Heart right ventricle (tissue), 16 donors: ENCODE data around the gene LY6G5B. TPM values are rescaled to one million over a fixed set of nuclear protein-coding genes. Genes with fewer than 3 reads are reported as not detected.

Source experiments
- ATAC-seq, 8 donors: fragments of 200-7000 bp; cut with Tn5 transposase; one replicate each; pipeline ENCODE4 v1.9.1; 2020; ENCODE audit warnings: mild to moderate bottlenecking in 8 of 8, moderate library complexity in 8 of 8, moderate number of reproducible peaks in 1 of 8
- DNase-seq, 2 donors: peaks; one replicate each; pipeline ENCODE4 v3.0.0-alpha.2; 2020
- H3K27ac ChIP-seq, 10 donors: fragments of 200-600 bp; sonication (generic) in 2 of 10; one replicate each; pipeline versions ENCODE4 v1.5.0 to v1.8.0; 2020 to 2022; ENCODE audit warnings: mild to moderate bottlenecking in 3 of 10
- H3K27me3 ChIP-seq, 7 donors: fragments of 200-600 bp; one replicate each; pipeline ENCODE4 v1.8.0; 2021 to 2022; ENCODE audit warnings: mild to moderate bottlenecking in 2 of 7
- H3K36me3 ChIP-seq, 9 donors: fragments of 200-600 bp; sonication (generic) in 1 of 9; one replicate each; pipeline versions ENCODE4 v1.5.0 to v1.8.0; 2020 to 2022; ENCODE audit warnings: mild to moderate bottlenecking in 2 of 9
- H3K4me1 ChIP-seq, 9 donors: fragments of 200-600 bp; sonication (generic) in 1 of 9; one replicate each; pipeline versions ENCODE4 v1.5.0 to v1.8.0; 2020 to 2022; ENCODE audit warnings: mild to moderate bottlenecking in 4 of 9
- H3K4me3 ChIP-seq, 10 donors: fragments of 200-600 bp; sonication (generic) in 2 of 10; one replicate each; pipeline versions ENCODE4 v1.5.0 to v1.8.0; 2020 to 2022; ENCODE audit warnings: mild to moderate bottlenecking in 7 of 10, moderate library complexity in 2 of 10
- H3K9me3 ChIP-seq, 11 donors: fragments of 200-600 bp in 10 of 11; sonication (generic) in 2 of 11; one replicate each; pipeline versions ENCODE4 v1.5.0 to v1.8.0; 2013 to 2022; ENCODE audit warnings: mild to moderate bottlenecking in 2 of 11, control low read depth in 1 of 11, moderate library complexity in 1 of 11
- CTCF ChIP-seq, 9 donors: fragments of 200-600 bp; sonication (generic) in 2 of 9; IDR thresholded peaks; one replicate each; pipeline versions ENCODE4 v1.5.0 to v1.8.0; 2021 to 2022; ENCODE audit warnings: antibody characterized with exemption in 9 of 9, mild to moderate bottlenecking in 5 of 9, moderate library complexity in 1 of 9
- WGBS, 2 donors: extraction: QIAGEN DNeasy Blood & Tissue Kit; methylation state at CpG; one replicate each; pipeline ENCODE4 v1.1.7; 2013; ENCODE audit warnings: inconsistent platforms in 1 of 2; 5-methylcytosine and 5-hydroxymethylcytosine counted together
- intact Hi-C, 10 donors: fragments of 100-400 bp; cut with DNase I; formaldehyde crosslinking; loops; one replicate each; pipeline versions ENCODE4 v1.11.1 to v1.14.2; 2022
- microRNA-seq, 2 donors: library from miRNA; unstranded; fragments of <30 nt; microRNA quantifications; one replicate each; pipeline ENCODE4 v1.2.0, GENCODE V29; 2021
- polyA plus RNA-seq, 2 donors: library from polyadenylated mRNA; stranded (reverse); fragments of 200-250 nt; gene quantifications; one replicate each; pipeline ENCODE4 v1.2.3, GENCODE V29; 2013
- total RNA-seq, 10 donors: library from RNA; stranded (reverse); fragmentation: NEBNext Ultra II Directional in 3 of 10; extraction: Animal tissue kit (Norgen Biotek cat#: 25700) in 3 of 10; gene quantifications; one replicate each; pipeline versions ENCODE4 v1.2.1 to v1.2.4, GENCODE V29; 2021 to 2023
- donor health status: Arrhythmogenic right ventricular cardiomyopathy.
- donor health status: ischemic (EF 13 %, LVEDD 7.1; RV severe dilation, severe dysfunction).
- donor health status: healthy with polysubstance abuse.
- donor health status: DM: no; HTN: yes; CAD: no.
- donor health status: DM: no; HTN: no; CAD: no.
- donor health status: ischemic (EF 25% LVEDD 6.9; RV normal size, moderate dysfunction).
- donor health status: ischemic (EF 25% LVEDD 5.7; RV mildly dilated, moderate dysfunction).
- donor health status: healthy.
- donor health status: DM: yes; HTN: yes; CAD: no.
- donor health status: Ischemic cardiomyopathy.
- donor health status: ischemic (EF 35%, LVEDD 5.7; RV mildly dilated, moderate dysfunction).
- donor health status: nonischemic (EF 11% LVEDD 7.7; RV severe dilation, severe dysfunction).
- donor health status: DM: yes; HTN: yes; CAD: no.
- donor health status: PGD.
- donor health status: ischemic (EF 29% LVEDD 5.4; RV normal size, mild dysfunction).
- donor health status: nonischemic (EF 23%, LVEDD 6.1; RV moderate dilation, normal function).

The LY6G5B gene
- total and polyA plus RNA-seq, 12 donors, result 2.4 to 7.3 (median 3.8) TPM

DNA sequence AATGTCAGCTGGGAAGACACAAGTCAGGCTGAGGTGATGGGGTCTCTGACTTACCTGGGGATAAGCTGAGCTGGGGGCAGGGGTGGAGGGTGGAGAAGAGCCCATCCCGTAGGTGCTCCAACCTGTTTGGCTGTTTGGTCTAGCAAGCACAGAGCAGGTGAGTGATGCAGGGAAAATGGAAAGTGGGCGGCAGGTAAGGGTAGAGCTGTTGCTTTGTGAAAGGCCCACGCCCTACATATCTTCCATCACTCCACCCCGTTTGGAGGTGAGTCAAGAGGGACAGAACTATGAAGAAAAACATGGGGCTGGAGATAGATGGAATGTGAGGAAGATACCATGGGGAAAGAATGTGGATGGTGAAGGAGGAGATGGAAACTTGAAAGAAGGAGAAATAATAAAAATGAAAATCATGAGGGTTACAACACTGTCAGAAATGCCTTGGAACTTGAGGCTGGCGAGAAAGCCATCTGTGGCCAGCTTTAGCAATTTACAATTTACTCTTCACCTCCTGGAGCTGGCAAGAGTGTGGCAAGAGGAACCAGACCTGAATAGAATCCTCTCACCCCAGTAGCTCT, 50.5 kb downstream of the LY6G5B start:
- peaks cover 0 to 8% (median 0%) of the 10 kb centered on the region in 9 donors for H3K4me1 ChIP-seq
- peaks cover 0 to 5% (median 0%) of the 10 kb centered on the region in 9 donors for H3K36me3 ChIP-seq
- H3K27me3 ChIP-seq, result no peaks in the 10 kb centered on the region
- H3K27ac ChIP-seq, result no peak overlapping the region
- intact Hi-C loops, result no loop called here
- no peak for TF ChIP-seq CTCF (IDR thresholded peaks at IDR 0.05)
- 86 to 89% methylated on average over 5 of the region's 5 CpGs for WGBS, 2 donors
- no peaks in the 10 kb centered on the region for H3K9me3 ChIP-seq
- no peak overlapping the region for H3K4me3 ChIP-seq
- no peak for DNase-seq
- ATAC-seq, result no peak

DNA sequence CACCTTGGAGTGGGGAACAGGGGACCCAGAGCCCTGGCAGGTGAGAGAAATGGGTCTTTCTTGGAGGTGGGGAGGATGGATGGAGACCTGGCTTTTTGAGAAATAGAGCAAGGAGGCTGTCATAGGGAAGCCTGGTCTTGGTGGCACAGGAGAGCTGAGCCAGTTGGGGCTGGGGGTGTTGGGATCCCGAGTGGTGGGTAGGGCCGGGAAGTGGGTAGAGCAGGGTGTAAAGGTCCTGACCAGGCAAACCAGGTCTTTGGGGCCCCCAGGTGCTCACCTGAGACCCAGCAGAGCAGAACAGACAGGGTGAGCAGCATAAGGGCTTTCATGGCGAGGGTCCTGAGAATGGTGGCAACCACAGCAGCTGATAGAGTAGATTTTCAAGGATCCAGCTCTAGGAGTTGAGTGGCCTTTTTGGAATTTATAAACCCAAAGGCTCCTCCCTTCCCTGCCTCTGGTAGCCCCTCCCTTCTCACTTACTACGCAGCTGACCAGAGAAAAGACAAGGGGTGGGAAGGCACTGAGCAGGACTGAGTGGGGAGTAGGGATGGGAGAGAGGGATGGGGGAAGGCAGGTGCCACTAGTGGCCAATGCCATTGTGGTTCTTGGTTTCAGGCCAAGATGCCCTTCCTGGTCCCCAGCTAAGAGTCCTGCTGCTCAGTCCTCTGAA, 51.7 kb downstream of the LY6G5B start, which contains the start of gene LY6G6C:
Gene LY6G6C, minus strand, starts transcription at position 396 of the 670 bp plus-strand sequence. Its CDS starts 67 bp downstream, at position 329.
- TF ChIP-seq CTCF (IDR thresholded peaks at IDR 0.05), result no peak
- 88 to 94% methylated on average over 4 of the region's 4 CpGs for WGBS, 2 donors
- no peak within 1 kb of the TSS for H3K27ac ChIP-seq
- no peaks in the 10 kb centered on the region for H3K27me3 ChIP-seq
- no peaks in the 10 kb centered on the region for H3K9me3 ChIP-seq
- no peak for DNase-seq
- ATAC-seq, result no peak
- peaks cover 0 to 9% (median 0%) of the 10 kb centered on the region in 9 donors for H3K4me1 ChIP-seq
- H3K36me3 ChIP-seq, result peaks cover 0 to 15% (median 6%) of the 10 kb centered on the region in 9 donors
- H3K4me3 ChIP-seq, result no peak within 1 kb of the TSS
- intact Hi-C loops, result no loop called here

DNA sequence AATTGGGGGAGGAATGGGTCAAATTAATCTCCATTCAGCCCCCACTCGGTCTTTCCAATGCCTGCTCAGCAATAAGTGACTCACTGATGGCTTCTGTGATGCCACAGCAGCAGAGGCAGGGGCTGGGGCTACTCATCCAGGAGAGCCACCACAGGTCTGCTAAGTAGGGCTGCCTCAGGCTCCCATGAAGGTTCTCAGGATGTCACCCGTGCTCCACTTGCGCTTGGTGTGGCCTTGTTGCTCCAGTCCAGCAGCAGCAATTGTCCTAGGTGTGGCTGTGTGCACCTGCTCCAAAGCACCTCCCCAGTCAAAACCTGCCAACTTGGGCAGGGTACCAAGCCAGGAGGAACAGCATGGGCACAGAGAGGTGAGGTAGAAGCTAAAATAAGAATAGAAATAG, 52.4 kb downstream of the LY6G5B start:
- Histone ChIP-seq H3K27me3 (no peaks in the 10 kb centered on the region), H3K36me3 (peaks cover 0 to 22% (median 12%) of the 10 kb centered on the region in 9 donors), H3K4me3 (no peak overlapping the region), H3K27ac (no peak overlapping the region), H3K9me3 (no peaks in the 10 kb centered on the region), H3K4me1 (peaks cover 0 to 16% (median 0%) of the 10 kb centered on the region in 9 donors)
- ATAC-seq (no peak), DNase-seq (no peak)
- WGBS, 2 donors, result 94 to 96% methylated on average over 3 of the region's 3 CpGs
- no peak for TF ChIP-seq CTCF (IDR thresholded peaks at IDR 0.05)
- intact Hi-C loops, result no loop called here

Small RNA genes lying within 50 kb of the gene (microRNA-seq; reads per million reads assigned to microRNA genes)
- gene MIR4646, result 0 to 0.51 reads per million in 2 donors
- gene MIR6832, result 0 to 0.51 reads per million in 2 donors

Other genes with a start within 250 kb of the LY6G5B start
Only the 30 nearest of the 37 such genes appear.
- gene MCCD1, start 141.0 kb upstream of the LY6G5B start, total RNA-seq, result not detected
- not detected for gene MCCD1, start 141.0 kb upstream of the LY6G5B start, polyA plus RNA-seq
- 100 to 1,000 TPM; 154 to 193 (median 172) TPM for gene DDX39B, start 128.0 kb upstream of the LY6G5B start, total RNA-seq
- 100 to 1,000 TPM; 160 to 422 TPM for gene DDX39B, start 128.0 kb upstream of the LY6G5B start, polyA plus RNA-seq
- gene ATP6V1G2, start 123.4 kb upstream of the LY6G5B start, total RNA-seq, result 1 to 10 TPM in 9 of 10 donors, under 1 TPM in 1; 0.97 to 2.2 (median 2.0) TPM
- 1 to 10 TPM in 1 of 2 donors, under 1 TPM in 1; 0.88 to 2.5 TPM for gene ATP6V1G2, start 123.4 kb upstream of the LY6G5B start, polyA plus RNA-seq
- 10 to 100 TPM in 9 of 10 donors, 1 to 10 TPM in 1; 9.7 to 15.8 (median 11.7) TPM for gene NFKBIL1, start 122.4 kb upstream of the LY6G5B start, total RNA-seq
- 10 to 100 TPM; 18.5 to 22.2 TPM for gene NFKBIL1, start 122.4 kb upstream of the LY6G5B start, polyA plus RNA-seq
- under 1 TPM in 2 of 10 donors, not detected in 8; 0.15 to 0.86 TPM for gene LTA, start 97.7 kb upstream of the LY6G5B start, total RNA-seq
- gene LTA, start 97.7 kb upstream of the LY6G5B start, polyA plus RNA-seq, result under 1 TPM; 0.06 to 0.44 TPM
- 1 to 10 TPM in 2 of 10 donors, under 1 TPM in 7, not detected in 1; 0.33 to 3.0 (median 0.61) TPM for gene TNF, start 94.4 kb upstream of the LY6G5B start, total RNA-seq
- gene TNF, start 94.4 kb upstream of the LY6G5B start, polyA plus RNA-seq, result under 1 TPM; 0.16 to 0.51 TPM
- gene LTB, start 87.6 kb upstream of the LY6G5B start, total RNA-seq, result 1 to 10 TPM in 3 of 10 donors, under 1 TPM in 6, not detected in 1; 0.26 to 10.0 (median 0.67) TPM
- gene LTB, start 87.6 kb upstream of the LY6G5B start, polyA plus RNA-seq, result under 1 TPM; 0.51 to 0.65 TPM
- 10 to 100 TPM in 1 of 10 donors, 1 to 10 TPM in 9; 2.6 to 35.6 (median 3.9) TPM for gene LST1, start 83.7 kb upstream of the LY6G5B start, total RNA-seq
- gene LST1, start 83.7 kb upstream of the LY6G5B start, polyA plus RNA-seq, result 1 to 10 TPM; 6.5 to 8.7 TPM
- 1 to 10 TPM in 1 of 10 donors, under 1 TPM in 2, not detected in 7; 0.31 to 1.0 (median 0.33) TPM for gene NCR3, start 77.0 kb upstream of the LY6G5B start, total RNA-seq
- not detected for gene NCR3, start 77.0 kb upstream of the LY6G5B start, polyA plus RNA-seq
- 10 to 100 TPM in 3 of 10 donors, 1 to 10 TPM in 7; 2.8 to 62.1 (median 6.2) TPM for gene AIF1, start 54.7 kb upstream of the LY6G5B start, total RNA-seq
- gene AIF1, start 54.7 kb upstream of the LY6G5B start, polyA plus RNA-seq, result 10 to 100 TPM; 18.2 to 20.2 TPM
- gene PRRC2A, start 49.3 kb upstream of the LY6G5B start, total RNA-seq, result 100 to 1,000 TPM in 4 of 10 donors, 10 to 100 TPM in 6; 83.9 to 105 (median 98.9) TPM
- 100 to 1,000 TPM in 1 of 2 donors, 10 to 100 TPM in 1; 93.4 to 179 TPM for gene PRRC2A, start 49.3 kb upstream of the LY6G5B start, polyA plus RNA-seq
- gene BAG6, start 17.3 kb upstream of the LY6G5B start, total RNA-seq, result 100 to 1,000 TPM; 262 to 347 (median 300) TPM
- gene BAG6, start 17.3 kb upstream of the LY6G5B start, polyA plus RNA-seq, result 100 to 1,000 TPM; 311 to 522 TPM
- gene APOM, start 14.1 kb upstream of the LY6G5B start, total RNA-seq, result 1 to 10 TPM; 1.8 to 3.9 (median 2.5) TPM
- 1 to 10 TPM; 3.2 to 7.4 TPM for gene APOM, start 14.1 kb upstream of the LY6G5B start, polyA plus RNA-seq
- gene C6orf47, start 9.2 kb upstream of the LY6G5B start, total RNA-seq, result 10 to 100 TPM; 15.9 to 23.3 (median 18.0) TPM
- gene C6orf47, start 9.2 kb upstream of the LY6G5B start, polyA plus RNA-seq, result 10 to 100 TPM; 18.5 to 22.2 TPM
- gene GPANK1, start 5.0 kb upstream of the LY6G5B start, total RNA-seq, result 10 to 100 TPM; 14.5 to 23.8 (median 18.3) TPM
- 10 to 100 TPM; 15.4 to 17.8 TPM for gene GPANK1, start 5.0 kb upstream of the LY6G5B start, polyA plus RNA-seq
- 100 to 1,000 TPM; 101 to 153 (median 115) TPM for gene CSNK2B, start 3.9 kb upstream of the LY6G5B start, total RNA-seq
- 100 to 1,000 TPM; 109 to 199 TPM for gene CSNK2B, start 3.9 kb upstream of the LY6G5B start, polyA plus RNA-seq
- 1 to 10 TPM; 1.2 to 3.5 (median 1.9) TPM for gene LY6G5C, start 11.1 kb downstream of the LY6G5B start, total RNA-seq
- gene LY6G5C, start 11.1 kb downstream of the LY6G5B start, polyA plus RNA-seq, result 1 to 10 TPM; 2.0 to 2.6 TPM
- gene ABHD16A, start 33.3 kb downstream of the LY6G5B start, total RNA-seq, result 10 to 100 TPM; 24.3 to 40.3 (median 28.7) TPM
- gene ABHD16A, start 33.3 kb downstream of the LY6G5B start, polyA plus RNA-seq, result 10 to 100 TPM; 28.0 to 45.2 TPM
- gene LY6G6F, start 36.9 kb downstream of the LY6G5B start, total RNA-seq, result not detected
- not detected for gene LY6G6F, start 36.9 kb downstream of the LY6G5B start, polyA plus RNA-seq
- not detected for gene LY6G6D, start 45.4 kb downstream of the LY6G5B start, total RNA-seq
- not detected for gene LY6G6D, start 45.4 kb downstream of the LY6G5B start, polyA plus RNA-seq
- gene LY6G6C, start 51.8 kb downstream of the LY6G5B start, total RNA-seq, result not detected
- not detected for gene LY6G6C, start 51.8 kb downstream of the LY6G5B start, polyA plus RNA-seq
- under 1 TPM in 7 of 10 donors, not detected in 3; 0.11 to 0.97 (median 0.27) TPM for gene MPIG6B, start 53.4 kb downstream of the LY6G5B start, total RNA-seq
- gene MPIG6B, start 53.4 kb downstream of the LY6G5B start, polyA plus RNA-seq, result under 1 TPM; 0.13 to 0.37 TPM
- gene DDAH2, start 59.3 kb downstream of the LY6G5B start, total RNA-seq, result 10 to 100 TPM; 35.2 to 61.6 (median 51.5) TPM
- gene DDAH2, start 59.3 kb downstream of the LY6G5B start, polyA plus RNA-seq, result 100 to 1,000 TPM in 1 of 2 donors, 10 to 100 TPM in 1; 96.4 to 117 TPM
- gene CLIC1, start 66.6 kb downstream of the LY6G5B start, total RNA-seq, result 100 to 1,000 TPM in 2 of 10 donors, 10 to 100 TPM in 8; 64.5 to 219 (median 87.9) TPM
- gene CLIC1, start 66.6 kb downstream of the LY6G5B start, polyA plus RNA-seq, result 100 to 1,000 TPM in 1 of 2 donors, 10 to 100 TPM in 1; 51.1 to 400 TPM
- gene MSH5, start 70.0 kb downstream of the LY6G5B start, total RNA-seq, result 1 to 10 TPM in 8 of 10 donors, under 1 TPM in 2; 0.89 to 4.3 (median 2.6) TPM
- gene MSH5, start 70.0 kb downstream of the LY6G5B start, polyA plus RNA-seq, result 1 to 10 TPM in 1 of 2 donors, under 1 TPM in 1; 0.97 to 6.1 TPM
- 1 to 10 TPM in 1 of 10 donors, under 1 TPM in 6, not detected in 3; 0.52 to 1.2 (median 0.72) TPM for gene SAPCD1, start 92.7 kb downstream of the LY6G5B start, total RNA-seq
- gene SAPCD1, start 92.7 kb downstream of the LY6G5B start, polyA plus RNA-seq, result 1 to 10 TPM in 1 of 2 donors, under 1 TPM in 1; 0.36 to 1.9 TPM
- 10 to 100 TPM in 9 of 10 donors, 1 to 10 TPM in 1; 10.0 to 28.3 (median 20.8) TPM for gene VWA7, start 107.4 kb downstream of the LY6G5B start, total RNA-seq
- 1 to 10 TPM; 2.2 to 6.6 TPM for gene VWA7, start 107.4 kb downstream of the LY6G5B start, polyA plus RNA-seq
- gene VARS1, start 125.8 kb downstream of the LY6G5B start, total RNA-seq, result 10 to 100 TPM; 22.4 to 43.4 (median 29.5) TPM
- gene VARS1, start 125.8 kb downstream of the LY6G5B start, polyA plus RNA-seq, result 10 to 100 TPM; 26.5 to 44.0 TPM
- 10 to 100 TPM; 18.9 to 27.6 (median 23.0) TPM for gene LSM2, start 137.0 kb downstream of the LY6G5B start, total RNA-seq
- gene LSM2, start 137.0 kb downstream of the LY6G5B start, polyA plus RNA-seq, result 10 to 100 TPM; 17.5 to 52.0 TPM
- 1 to 10 TPM; 1.1 to 2.9 (median 1.9) TPM for gene HSPA1L, start 145.3 kb downstream of the LY6G5B start, total RNA-seq
- gene HSPA1L, start 145.3 kb downstream of the LY6G5B start, polyA plus RNA-seq, result 1 to 10 TPM in 1 of 2 donors, under 1 TPM in 1; 0.80 to 1.4 TPM